Activated CD8-positive, alpha-beta memory T cell treated with anti-CD3 and anti-CD28 coated beads, Interleukin-2, amount 50 U/mL, for 1 hour (primary cell): ENCODE results near the gene ACOT11.

Experiments
- DNase-seq: peaks from one replicate; pipeline ENCODE4 v3.0.0-alpha.2; 2020; ENCODE audit errors: extremely low read depth

Gene ACOT11

GRCh38 chr1:54585181-54586066 lies 37.4 kb downstream of the ACOT11 start:
- DNase-seq: no peak

- no peak for DNase-seq
Measured at GRCh38 chr1:54588377-54588776, 40.3 kb downstream of the ACOT11 start.

- DNase-seq: no peak
Measured at GRCh38 chr1:54591127-54591756, 43.2 kb downstream of the ACOT11 start.

DNA sequence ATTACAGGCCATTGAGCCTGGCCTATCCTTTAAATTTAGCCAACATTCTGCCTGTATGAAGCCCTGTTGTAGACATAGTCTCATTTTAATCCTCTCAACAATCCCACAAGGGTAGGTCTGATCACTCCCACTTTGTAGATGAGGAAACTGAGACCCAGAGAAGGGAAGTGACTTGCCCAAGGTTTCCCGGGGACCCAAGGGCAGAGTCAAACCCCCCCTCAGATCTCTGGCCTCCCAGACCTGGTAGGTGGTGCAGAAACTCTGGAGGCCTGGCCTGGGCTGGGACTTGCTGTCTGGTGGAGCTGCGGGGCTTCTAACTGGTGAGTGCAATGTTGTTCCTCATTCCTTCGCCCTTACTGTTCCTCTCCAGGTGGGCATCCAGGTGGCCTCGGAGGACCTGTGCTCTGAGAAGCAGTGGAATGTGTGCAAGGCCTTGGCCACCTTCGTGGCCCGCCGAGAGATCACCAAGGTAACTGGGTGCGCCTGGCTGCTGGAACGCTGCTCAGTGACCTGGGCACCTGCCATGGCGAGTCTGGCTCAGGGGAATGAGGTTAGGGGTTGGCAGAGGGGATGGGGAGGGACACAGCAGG lies 45.6 kb downstream of the ACOT11 start:
- no peak for DNase-seq

- DNase-seq: no peak
Measured at GRCh38 chr1:54594463-54594862, 46.4 kb downstream of the ACOT11 start.

GRCh38 chr1:54595956-54596498 lies 48.0 kb downstream of the ACOT11 start:
- no peak for DNase-seq

DNA sequence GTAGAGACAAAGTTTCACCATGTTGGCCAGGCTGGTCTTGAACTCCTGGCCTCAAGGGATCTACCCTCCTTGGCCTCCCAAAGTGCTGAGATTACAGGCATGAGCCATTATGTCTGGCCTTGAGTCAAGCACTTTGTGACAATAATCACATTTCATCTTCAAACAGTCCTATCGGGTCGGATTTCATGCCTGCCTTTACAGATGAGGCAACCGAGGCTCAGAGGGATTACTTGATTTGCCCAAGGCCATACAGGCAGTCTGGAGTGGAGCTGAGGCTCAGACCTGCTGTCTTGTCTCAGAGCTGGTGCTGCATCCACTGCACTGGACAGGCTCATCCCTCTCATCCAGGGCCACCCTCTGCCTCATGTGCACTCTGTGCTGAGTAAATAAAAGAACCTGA lies 48.7 kb downstream of the ACOT11 start:
- DNase-seq: no peak

- DNase-seq: no peak
Measured at GRCh38 chr1:54597455-54598030, 49.5 kb downstream of the ACOT11 start.

GRCh38 chr1:54599211-54599823 lies 51.3 kb downstream of the ACOT11 start:
- no peak for DNase-seq

- no peak for DNase-seq
Measured at GRCh38 chr1:54600947-54601721, 53.1 kb downstream of the ACOT11 start.

GRCh38 chr1:54601730-54602129 lies 53.7 kb downstream of the ACOT11 start:
- no peak for DNase-seq

DNA sequence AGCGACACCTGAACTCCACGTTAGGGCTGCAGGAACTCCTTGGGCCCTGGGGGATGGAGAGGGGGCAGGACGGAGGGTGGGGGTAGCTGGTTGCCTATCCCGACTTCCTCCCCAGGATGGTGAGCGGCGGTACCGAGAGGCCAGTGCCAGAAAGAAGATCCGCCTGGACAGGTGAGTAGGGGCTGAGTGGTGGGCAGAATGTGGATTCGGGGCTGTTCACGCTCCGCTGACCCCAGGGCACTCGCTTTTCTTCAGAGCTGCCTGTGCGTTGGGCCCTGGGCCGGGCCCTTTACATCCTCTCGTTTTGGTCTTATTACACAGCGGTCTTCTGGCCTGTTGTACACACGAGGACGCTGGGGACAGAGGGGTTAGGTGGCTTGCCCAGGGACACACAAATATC lies 54.5 kb downstream of the ACOT11 start:
- DNase-seq: no peak

GRCh38 chr1:54603241-54603640 lies 55.2 kb downstream of the ACOT11 start:
- no peak for DNase-seq

GRCh38 chr1:54604051-54604450 lies 56.0 kb downstream of the ACOT11 start:
- no peak for DNase-seq

DNA sequence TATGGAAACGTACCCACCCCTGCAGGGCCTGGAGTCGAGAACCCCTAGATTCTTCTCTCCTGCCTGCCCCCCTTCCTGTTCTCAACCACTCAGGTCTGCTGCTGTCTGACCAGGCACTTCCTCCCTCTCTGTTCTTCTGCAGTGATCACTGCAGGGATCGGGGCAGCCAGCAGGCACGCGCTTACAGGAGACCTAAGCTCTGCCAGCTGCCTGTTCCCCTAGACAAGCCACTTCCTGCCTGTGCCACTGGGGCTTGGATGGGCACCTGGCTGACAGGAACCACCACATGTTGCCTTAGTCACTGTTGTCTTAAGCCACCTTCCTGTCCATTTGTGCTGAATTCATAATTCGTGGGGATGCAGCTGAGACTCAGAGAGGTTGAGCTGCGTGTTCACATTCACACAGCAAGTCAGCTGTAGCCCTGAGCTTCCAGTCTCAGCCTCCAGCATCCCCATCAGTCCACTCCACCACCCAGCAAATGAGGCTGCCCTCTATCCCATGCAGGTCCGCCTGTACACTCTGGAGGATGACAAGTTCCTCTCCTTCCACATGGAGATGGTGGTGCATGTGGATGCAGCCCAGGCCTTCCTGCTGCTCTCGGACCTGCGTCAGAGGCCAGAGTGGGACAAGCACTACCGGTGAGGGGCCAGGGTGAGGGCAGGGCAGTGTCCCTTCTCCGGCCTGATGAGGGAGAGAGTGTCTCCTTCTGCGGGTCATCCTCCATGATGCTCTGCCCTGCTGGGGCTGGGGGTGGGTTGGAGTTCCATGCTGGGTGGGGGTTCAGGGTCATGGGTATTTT lies 56.7 kb downstream of the ACOT11 start:
- DNase-seq: no peak

GRCh38 chr1:54606096-54606989 lies 58.3 kb downstream of the ACOT11 start:
- no peak for DNase-seq

DNA sequence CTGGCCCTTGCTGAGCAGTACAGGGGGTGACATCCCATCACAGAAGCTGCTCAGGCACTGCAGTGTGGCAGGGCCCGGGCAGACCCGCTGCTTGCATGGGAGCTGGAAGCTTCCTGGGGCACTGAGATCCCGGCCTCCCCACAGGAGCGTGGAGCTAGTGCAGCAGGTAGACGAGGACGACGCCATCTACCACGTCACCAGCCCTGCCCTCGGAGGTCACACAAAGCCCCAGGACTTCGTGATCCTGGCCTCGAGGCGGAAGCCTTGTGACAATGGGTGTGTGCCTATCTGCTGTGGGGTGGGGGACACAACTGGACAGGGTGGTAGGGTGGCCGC lies 58.9 kb downstream of the ACOT11 start:
- DNase-seq: no peak

GRCh38 chr1:54607821-54608565 lies 60.0 kb downstream of the ACOT11 start:
- DNase-seq: no peak
